GM19438 (cell line): ENCODE results near the gene MYADML2.
"Not testable (repeated sequence)": the region's sequence is repeated elsewhere in the genome, so short reads cannot be mapped to it uniquely, and the experiment has no call there.

Experiments used
- ATAC-seq: cut with Tn5 transposase; IDR thresholded peaks from one replicate; pipeline ENCODE4 v1.9.1; 2021; ENCODE audit warnings: low read depth; ENCODE audit not compliant: unreplicated experiment

Gene MYADML2

GRCh38 chr17:81947189-81947588 lies at the start of gene MYADML2:
TSS of gene MYADML2 (minus strand) at chr17:81947233. CDS start at chr17:81941741, 5,492 bp downstream.
- ATAC-seq = no peak

- ATAC-seq = no peak
Observed at GRCh38 chr17:81996232-81996756, 49.3 kb upstream of the MYADML2 start.

GRCh38 chr17:81995463-81996231 lies 48.6 kb upstream of the MYADML2 start:
- ATAC-seq = no peak

- ATAC-seq = no peak
Observed at GRCh38 chr17:81994593-81995462, 47.8 kb upstream of the MYADML2 start.

GRCh38 chr17:81993729-81994592 lies 46.9 kb upstream of the MYADML2 start:
- ATAC-seq = no peak

GRCh38 chr17:81992306-81993102 lies 45.5 kb upstream of the MYADML2 start:
- ATAC-seq = no peak

GRCh38 chr17:81991684-81992305 lies 44.8 kb upstream of the MYADML2 start:
- no peak for ATAC-seq

- ATAC-seq = no peak
Observed at GRCh38 chr17:81990836-81991683, 44.0 kb upstream of the MYADML2 start.

- ATAC-seq = no peak
Observed at GRCh38 chr17:81987161-81987770, 40.2 kb upstream of the MYADML2 start.

- no peak for ATAC-seq
Observed at GRCh38 chr17:81986606-81987005, 39.6 kb upstream of the MYADML2 start.

GRCh38 chr17:81984773-81985410 lies 37.9 kb upstream of the MYADML2 start:
- no peak for ATAC-seq

- no peak for ATAC-seq
Observed at GRCh38 chr17:81983639-81984373, 36.8 kb upstream of the MYADML2 start.

- ATAC-seq = no peak
Observed at GRCh38 chr17:81983011-81983638, 36.1 kb upstream of the MYADML2 start.

GRCh38 chr17:81981511-81981910 lies 34.5 kb upstream of the MYADML2 start:
- not testable (repeated sequence) for ATAC-seq

GRCh38 chr17:81980707-81981343 lies 33.8 kb upstream of the MYADML2 start:
- no peak for ATAC-seq

GRCh38 chr17:81980122-81980521 lies 33.1 kb upstream of the MYADML2 start:
- ATAC-seq = no peak
